SK-N-SH treated with all-trans-retinoic acid at 6 μM for 48 hours (cell line): ENCODE results near the gene POU3F2.

Experiments used
- ESRRG ChIP-seq: fragments of 250-450 bp; sonication (Bioruptor Pico); IDR thresholded peaks from 2 replicates; pipeline ENCODE4 v1.6.1; 2021; ENCODE audit warnings: mild to moderate bottlenecking
- GLIS3 ChIP-seq: fragments of 250-450 bp; sonication (Bioruptor Pico); IDR thresholded peaks from 2 replicates; pipeline ENCODE4 v1.5.0; 2020; ENCODE audit warnings: mild to moderate bottlenecking, moderate library complexity
- SNAI2 ChIP-seq: fragments of 250-450 bp; sonication (Bioruptor Pico); IDR thresholded peaks from 2 replicates; pipeline ENCODE4 v1.5.0; 2020; ENCODE audit warnings: mild to moderate bottlenecking, moderate library complexity
- ZFP3 ChIP-seq: fragments of 250-450 bp; sonication (Bioruptor Pico); IDR thresholded peaks from 2 replicates; pipeline ENCODE4 v1.5.0; 2020; ENCODE audit warnings: mild to moderate bottlenecking, moderate library complexity
- ZFP30 ChIP-seq: fragments of 450-650 bp; formaldehyde crosslinking; IDR thresholded peaks from 2 replicates; pipeline ENCODE4 v1.5.0; 2022; ENCODE audit warnings: mild to moderate bottlenecking, moderate library complexity
- ZNF8 ChIP-seq: fragments of 450-650 bp; formaldehyde crosslinking; IDR thresholded peaks from 2 replicates; pipeline ENCODE4 v1.5.0; 2020; ENCODE audit warnings: mild to moderate bottlenecking, moderate library complexity
- TF ChIP-seq, protein P1 (sequence below): fragments of 250-450 bp; sonication (Bioruptor Pico); IDR thresholded peaks from 2 replicates; pipeline ENCODE4 v1.5.1; 2021; ENCODE audit warnings: mild to moderate bottlenecking, moderate library complexity
- TF ChIP-seq, protein P2 (sequence below): fragments of 250-450 bp; sonication (Bioruptor Pico); IDR thresholded peaks from 2 replicates; pipeline ENCODE4 v1.8.0; 2020; ENCODE audit warnings: mild to moderate bottlenecking, moderate library complexity, borderline replicate concordance

DNA sequence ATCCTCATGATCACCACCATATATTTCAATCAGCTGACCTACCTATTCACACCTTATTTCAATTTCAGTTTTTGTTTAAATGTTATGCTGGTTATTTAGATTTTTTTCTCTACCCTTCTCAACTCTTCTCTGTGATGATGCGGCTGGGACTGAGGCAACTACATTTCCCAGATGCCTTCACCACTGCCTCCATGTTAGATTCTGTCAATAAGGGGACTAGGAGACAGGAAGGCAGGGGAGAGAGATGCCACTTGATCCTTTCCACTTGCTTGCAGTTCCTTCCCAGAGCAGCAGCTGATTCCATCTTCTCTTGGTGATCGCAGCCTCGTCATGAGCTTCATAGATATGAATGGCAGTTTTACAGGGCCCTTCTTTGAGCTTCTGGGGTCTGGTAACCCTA lies 33.5 kb upstream of the POU3F2 start:
- TF ChIP-seq GLIS3 (CRISPR knock-in tag) (no peak), ESRRG (CRISPR knock-in tag) (no peak), ZFP3 (no peak), ZNF8 (CRISPR knock-in tag) (no peak), ZFP30 (CRISPR knock-in tag) (no peak), SNAI2 (CRISPR knock-in tag) (no peak)
- TF ChIP-seq, protein P1, sequence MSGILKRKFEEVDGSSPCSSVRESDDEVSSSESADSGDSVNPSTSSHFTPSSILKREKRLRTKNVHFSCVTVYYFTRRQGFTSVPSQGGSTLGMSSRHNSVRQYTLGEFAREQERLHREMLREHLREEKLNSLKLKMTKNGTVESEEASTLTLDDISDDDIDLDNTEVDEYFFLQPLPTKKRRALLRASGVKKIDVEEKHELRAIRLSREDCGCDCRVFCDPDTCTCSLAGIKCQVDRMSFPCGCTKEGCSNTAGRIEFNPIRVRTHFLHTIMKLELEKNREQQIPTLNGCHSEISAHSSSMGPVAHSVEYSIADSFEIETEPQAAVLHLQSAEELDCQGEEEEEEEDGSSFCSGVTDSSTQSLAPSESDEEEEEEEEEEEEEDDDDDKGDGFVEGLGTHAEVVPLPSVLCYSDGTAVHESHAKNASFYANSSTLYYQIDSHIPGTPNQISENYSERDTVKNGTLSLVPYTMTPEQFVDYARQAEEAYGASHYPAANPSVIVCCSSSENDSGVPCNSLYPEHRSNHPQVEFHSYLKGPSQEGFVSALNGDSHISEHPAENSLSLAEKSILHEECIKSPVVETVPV (CRISPR knock-in tag) = no peak
- TF ChIP-seq, protein P2, sequence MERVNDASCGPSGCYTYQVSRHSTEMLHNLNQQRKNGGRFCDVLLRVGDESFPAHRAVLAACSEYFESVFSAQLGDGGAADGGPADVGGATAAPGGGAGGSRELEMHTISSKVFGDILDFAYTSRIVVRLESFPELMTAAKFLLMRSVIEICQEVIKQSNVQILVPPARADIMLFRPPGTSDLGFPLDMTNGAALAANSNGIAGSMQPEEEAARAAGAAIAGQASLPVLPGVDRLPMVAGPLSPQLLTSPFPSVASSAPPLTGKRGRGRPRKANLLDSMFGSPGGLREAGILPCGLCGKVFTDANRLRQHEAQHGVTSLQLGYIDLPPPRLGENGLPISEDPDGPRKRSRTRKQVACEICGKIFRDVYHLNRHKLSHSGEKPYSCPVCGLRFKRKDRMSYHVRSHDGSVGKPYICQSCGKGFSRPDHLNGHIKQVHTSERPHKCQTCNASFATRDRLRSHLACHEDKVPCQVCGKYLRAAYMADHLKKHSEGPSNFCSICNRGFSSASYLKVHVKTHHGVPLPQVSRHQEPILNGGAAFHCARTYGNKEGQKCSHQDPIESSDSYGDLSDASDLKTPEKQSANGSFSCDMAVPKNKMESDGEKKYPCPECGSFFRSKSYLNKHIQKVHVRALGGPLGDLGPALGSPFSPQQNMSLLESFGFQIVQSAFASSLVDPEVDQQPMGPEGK (CRISPR knock-in tag) = no peak
